HEK293T (cell line): ENCODE results near the gene MKI67.

Experiments used
- CTCF ChIA-PET: fragments of 350-600 bp; formaldehyde crosslinking; extraction: SDS; loops from one replicate; lab custom pipeline; 2021; ENCODE audit warnings: antibody characterized with exemption, inconsistent platforms; lab: Yijun Ruan, JAX
- POLR2A ChIA-PET: fragments of 350-600 bp; formaldehyde crosslinking; extraction: SDS; loops from one replicate; lab custom pipeline; 2020; ENCODE audit warnings: antibody characterized with exemption, inconsistent platforms; lab: Yijun Ruan, JAX
- DNase-seq: peaks from one replicate; pipeline ENCODE4 v3.0.0; 2012; ENCODE audit warnings: mixed read lengths; ENCODE audit errors: extremely low spot score
- ARNT ChIP-seq: fragments of 450-650 bp; IDR thresholded peaks from 2 replicates; pipeline ENCODE4 v1.6.1; 2017; ENCODE audit warnings: mild to moderate bottlenecking
- BHLHE40 ChIP-seq: fragments of 450-650 bp; IDR thresholded peaks from 2 replicates; pipeline ENCODE4 v1.6.1; 2016; ENCODE audit warnings: mild to moderate bottlenecking, moderate library complexity, borderline replicate concordance
- CTBP1 ChIP-seq: fragments of 450-650 bp; IDR thresholded peaks from 2 replicates; pipeline ENCODE4 v1.6.1; 2016; ENCODE audit warnings: borderline replicate concordance
- ELF4 ChIP-seq: fragments of 450-650 bp; IDR thresholded peaks from 2 replicates; pipeline ENCODE4 v1.6.1; 2017; ENCODE audit warnings: antibody characterized with exemption
- FOXA1 ChIP-seq: fragments of 450-650 bp; IDR thresholded peaks from 2 replicates; pipeline ENCODE4 v1.6.1; 2016; ENCODE audit warnings: mild to moderate bottlenecking
- FOXK2 ChIP-seq: fragments of 450-650 bp; IDR thresholded peaks from 2 replicates; pipeline ENCODE4 v1.6.1; 2016; ENCODE audit warnings: mild to moderate bottlenecking
- FOXM1 ChIP-seq: fragments of 450-650 bp; IDR thresholded peaks from 2 replicates; pipeline ENCODE4 v1.6.1; 2017; ENCODE audit warnings: mild to moderate bottlenecking, borderline replicate concordance
- HDGF ChIP-seq: fragments of 450-650 bp; IDR thresholded peaks from 2 replicates; pipeline ENCODE4 v1.6.1; 2017; ENCODE audit warnings: antibody characterized with exemption, borderline replicate concordance
- L3MBTL2 ChIP-seq: fragments of 450-650 bp; conservative IDR thresholded peaks from 2 replicates; pipeline ENCODE4 v1.6.1; 2016; ENCODE audit warnings: mild to moderate bottlenecking
- LEF1 ChIP-seq: fragments of 450-650 bp; IDR thresholded peaks from 2 replicates; pipeline ENCODE4 v1.6.1; 2017; ENCODE audit warnings: mild to moderate bottlenecking, borderline replicate concordance
- NFRKB ChIP-seq: fragments of 450-650 bp; IDR thresholded peaks from 2 replicates; pipeline ENCODE4 v1.6.1; 2016; ENCODE audit warnings: mild to moderate bottlenecking, moderate library complexity
- SP1 ChIP-seq: fragments of 450-650 bp; IDR thresholded peaks from 2 replicates; pipeline ENCODE4 v1.6.1; 2017
- SUZ12 ChIP-seq: fragments of 450-650 bp; IDR thresholded peaks from 2 replicates; pipeline ENCODE4 v1.6.1; 2016; ENCODE audit warnings: mild to moderate bottlenecking
- TARDBP ChIP-seq: fragments of 450-650 bp; IDR thresholded peaks from 2 replicates; pipeline ENCODE4 v1.6.1; 2016
- ZNF384 ChIP-seq: fragments of 450-650 bp; IDR thresholded peaks from 2 replicates; pipeline ENCODE4 v1.6.1; 2016
- TF ChIP-seq, protein P1 (sequence below): fragments of 450-650 bp; IDR thresholded peaks from 2 replicates; pipeline ENCODE4 v1.6.1; 2016

The MKI67 gene

GRCh38 chr10:128073890-128074289 lies 52.3 kb downstream of the MKI67 start:
- ChIA-PET CTCF (no interaction called here), POLR2A (no interaction called here)
- no peak for DNase-seq
- TF ChIP-seq LEF1 (no peak), CTBP1 (no peak), SUZ12 (no peak), BHLHE40 (no peak), ELF4 (no peak)

- POLR2A ChIA-PET, result no interaction called here
- TF ChIP-seq CTBP1 (no peak), SUZ12 (no peak), FOXM1 (no peak), HDGF (no peak), LEF1 (no peak), ELF4 (no peak), FOXK2 (no peak), ARNT (no peak)
- TF ChIP-seq, protein P1, sequence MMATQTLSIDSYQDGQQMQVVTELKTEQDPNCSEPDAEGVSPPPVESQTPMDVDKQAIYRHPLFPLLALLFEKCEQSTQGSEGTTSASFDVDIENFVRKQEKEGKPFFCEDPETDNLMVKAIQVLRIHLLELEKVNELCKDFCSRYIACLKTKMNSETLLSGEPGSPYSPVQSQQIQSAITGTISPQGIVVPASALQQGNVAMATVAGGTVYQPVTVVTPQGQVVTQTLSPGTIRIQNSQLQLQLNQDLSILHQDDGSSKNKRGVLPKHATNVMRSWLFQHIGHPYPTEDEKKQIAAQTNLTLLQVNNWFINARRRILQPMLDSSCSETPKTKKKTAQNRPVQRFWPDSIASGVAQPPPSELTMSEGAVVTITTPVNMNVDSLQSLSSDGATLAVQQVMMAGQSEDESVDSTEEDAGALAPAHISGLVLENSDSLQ, result no peak
- CTCF ChIA-PET, result no interaction called here
- DNase-seq, result no peak
These were observed 53.1 kb downstream of the MKI67 start for GRCh38 chr10:128072941-128073645.

DNA sequence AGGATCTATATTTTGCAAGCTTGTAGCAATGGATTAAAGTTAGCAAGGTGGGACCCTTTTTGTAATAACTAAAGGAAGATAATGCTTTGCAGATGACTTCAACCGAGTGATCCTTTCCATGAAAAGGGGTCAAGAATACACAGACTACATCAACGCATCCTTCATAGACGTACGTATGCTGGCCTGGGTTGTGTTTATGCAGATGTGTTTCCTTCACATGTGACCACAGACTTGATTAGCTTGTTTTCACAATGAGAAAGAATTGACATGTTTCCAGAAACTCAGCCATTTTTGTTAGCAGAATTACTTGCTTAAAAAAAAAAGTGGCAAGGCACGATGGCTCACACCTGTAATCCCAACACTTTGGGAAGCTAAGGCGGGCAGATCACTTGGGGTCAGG lies 54.2 kb downstream of the MKI67 start:
- no peak for DNase-seq
- CTCF ChIA-PET, result interaction anchor here (1.2 kb wide), 1 partner anchor 37 kb away, joined by 6 read pairs; no protein-coding TSS in a partner anchor
- POLR2A ChIA-PET, result no interaction called here
- TF ChIP-seq, protein P1, result no peak
- no peak for TF ChIP-seq HDGF
- TF ChIP-seq ZNF384, result no peak
- TF ChIP-seq FOXA1, result no peak
- TF ChIP-seq TARDBP, result no peak
- TF ChIP-seq NFRKB, result no peak
- TF ChIP-seq BHLHE40, result no peak
- no peak for TF ChIP-seq ELF4

DNA sequence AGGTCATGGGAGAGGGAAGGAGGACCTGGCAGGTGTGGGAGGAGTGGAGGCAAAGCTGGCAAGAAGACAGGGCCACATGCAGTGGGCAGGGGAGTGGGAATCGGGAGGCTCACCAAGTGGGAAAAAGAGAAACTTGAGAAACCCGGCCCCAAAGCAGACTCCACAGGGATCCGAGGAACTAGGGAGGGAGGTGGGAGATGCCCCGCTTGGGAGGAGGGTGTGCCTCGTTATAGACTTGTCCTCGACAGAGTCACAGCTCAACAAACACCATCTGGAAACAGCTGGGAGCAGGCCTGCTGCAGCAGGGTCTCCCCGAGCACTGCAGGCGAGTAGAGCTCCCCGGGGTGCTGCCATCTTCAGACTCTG lies 54.8 kb downstream of the MKI67 start:
- TF ChIP-seq FOXK2 (no peak), L3MBTL2 (no peak), FOXM1 (no peak), ARNT (no peak)
- DNase-seq, result no peak
- POLR2A ChIA-PET, result no interaction called here
- CTCF ChIA-PET, result interaction anchor here (0.5 to 1.2 kb wide), 2 partner anchors 36 to 841 kb away, joined by 3 to 6 read pairs; no protein-coding TSS in a partner anchor

GRCh38 chr10:128070721-128071416 lies 55.4 kb downstream of the MKI67 start:
- DNase-seq, result no peak
- ChIA-PET CTCF (interaction anchor here (0.5 kb wide), 1 partner anchor 840 kb away, joined by 3 read pairs; no protein-coding TSS in a partner anchor), POLR2A (no interaction called here)
- TF ChIP-seq CTBP1, result no peak
- no peak for TF ChIP-seq FOXK2
- no peak for TF ChIP-seq BHLHE40

DNA sequence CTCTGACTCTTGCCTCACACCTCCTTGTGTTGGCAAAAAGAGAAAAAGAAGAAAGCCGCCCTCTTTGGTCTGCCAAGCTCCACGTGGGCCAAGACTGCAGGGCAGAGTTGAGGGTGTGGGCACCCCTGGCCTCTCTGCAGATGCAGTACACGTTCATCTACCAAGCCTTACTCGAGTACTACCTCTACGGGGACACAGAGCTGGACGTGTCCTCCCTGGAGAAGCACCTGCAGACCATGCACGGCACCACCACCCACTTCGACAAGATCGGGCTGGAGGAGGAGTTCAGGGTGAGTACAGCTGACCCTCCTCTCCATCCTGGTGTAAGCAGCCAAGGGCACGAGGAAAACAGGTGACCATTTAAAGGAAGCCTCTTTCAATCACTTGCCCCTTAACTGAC lies 56.1 kb downstream of the MKI67 start:
- POLR2A ChIA-PET, result no interaction called here
- no peak for TF ChIP-seq NFRKB
- no peak for TF ChIP-seq BHLHE40
- no peak for TF ChIP-seq L3MBTL2
- no peak for TF ChIP-seq SUZ12
- TF ChIP-seq ARNT, result no peak
- no peak for TF ChIP-seq SP1
- no peak for TF ChIP-seq TARDBP
- TF ChIP-seq ZNF384, result no peak
- TF ChIP-seq CTBP1, result no peak
- no peak for TF ChIP-seq HDGF
- TF ChIP-seq FOXK2, result no peak
- no peak for TF ChIP-seq FOXA1
- TF ChIP-seq ELF4, result no peak
- no peak for TF ChIP-seq FOXM1
- TF ChIP-seq LEF1, result no peak
- TF ChIP-seq, protein P1, result no peak
- DNase-seq, result no peak
- CTCF ChIA-PET, result interaction anchor here (1.4 to 1.7 kb wide), 2 partner anchors 34 to 163 kb away, joined by 5 to 12 read pairs; partner anchors contain the start of gene PTPRE
